ENCODE data around the gene NRP1. TPM values are rescaled to one million over a fixed set of nuclear protein-coding genes. Genes with fewer than 3 reads are reported as not detected.

The NRP1 gene
- total RNA-seq, 6 experiments from 2014 or later: 14.7 to 61.7 (median 29.5) TPM

GRCh38 chr10:33284945-33285344 is 49.5 kb downstream of the NRP1 start:
- intact Hi-C loops (cut with DNase I): no loop called here
- ATAC-seq: no peak
- Histone ChIP-seq H3K36me3 (no peaks in the 10 kb centered on the region), H3K4me1 (peaks cover 0 to 24% (median 12%) of the 10 kb centered on the region in 4 donors), H3K9me3 (peaks cover 0 to 2% (median 0%) of the 10 kb centered on the region in 4 donors), H3K27ac (no peak overlapping the region), H3K4me3 (no peak overlapping the region), H3K27me3 (no peaks in the 10 kb centered on the region)
- TF ChIP-seq POLR2A (IDR thresholded peaks at IDR 0.05): no peak
- WGBS (ENCODE audit: insufficient coverage, low coverage, low lambda C conversion rate, missing lambda C conversion rate): 75% methylated on average over 2 of the region's 2 CpGs
- DNase-seq: no peak

- Histone ChIP-seq H3K27ac (no peak overlapping the region), H3K36me3 (no peaks in the 10 kb centered on the region), H3K4me3 (no peak overlapping the region), H3K9me3 (no peaks in the 10 kb centered on the region), H3K27me3 (no peaks in the 10 kb centered on the region), H3K4me1 (peaks cover 0 to 3% (median 0%) of the 10 kb centered on the region in 4 donors)
- DNase-seq: no peak
- no peak for TF ChIP-seq CTCF (IDR thresholded peaks at IDR 0.05)
- no peak for TF ChIP-seq POLR2A (IDR thresholded peaks at IDR 0.05)
- 58% methylated on average over 5 of the region's 5 CpGs for WGBS (ENCODE audit: insufficient coverage, low coverage, low lambda C conversion rate, missing lambda C conversion rate)
- ATAC-seq: no peak
- intact Hi-C loops (cut with DNase I): no loop called here
Measured at GRCh38 chr10:33279811-33280602, 54.5 kb downstream of the NRP1 start.

- H3K4me1 ChIP-seq: peaks cover 0 to 5% (median 1%) of the 10 kb centered on the region in 4 donors
- ATAC-seq: no peak
- intact Hi-C loops (cut with DNase I): no loop called here
- no peak for TF ChIP-seq POLR2A (IDR thresholded peaks at IDR 0.05)
- TF ChIP-seq CTCF (IDR thresholded peaks at IDR 0.05): no peak
- H3K36me3 ChIP-seq: no peaks in the 10 kb centered on the region
- H3K27ac ChIP-seq: no peak overlapping the region
- no peaks in the 10 kb centered on the region for H3K9me3 ChIP-seq
- WGBS (ENCODE audit: insufficient coverage, low coverage, low lambda C conversion rate, missing lambda C conversion rate): 67% methylated on average over 3 of the region's 5 CpGs
- no peaks in the 10 kb centered on the region for H3K27me3 ChIP-seq
- no peak for DNase-seq
- no peak overlapping the region for H3K4me3 ChIP-seq
Measured at GRCh38 chr10:33279276-33279675, 55.2 kb downstream of the NRP1 start.

GRCh38 chr10:33278198-33278597 is 56.3 kb downstream of the NRP1 start:
- no peak overlapping the region for H3K27ac ChIP-seq
- ATAC-seq (no peak), DNase-seq (no peak)
- H3K9me3 ChIP-seq: no peaks in the 10 kb centered on the region
- WGBS (ENCODE audit: insufficient coverage, low coverage, low lambda C conversion rate, missing lambda C conversion rate): 96% methylated on average over 2 of the region's 3 CpGs
- no peaks in the 10 kb centered on the region for H3K27me3 ChIP-seq
- TF ChIP-seq POLR2A (IDR thresholded peaks at IDR 0.05) (no peak), CTCF (IDR thresholded peaks at IDR 0.05) (no peak)
- H3K4me1 ChIP-seq: peaks cover 0 to 12% (median 6%) of the 10 kb centered on the region in 4 donors
- intact Hi-C loops (cut with DNase I): no loop called here
- H3K4me3 ChIP-seq: no peak overlapping the region
- no peaks in the 10 kb centered on the region for H3K36me3 ChIP-seq

- H3K36me3 ChIP-seq: no peaks in the 10 kb centered on the region
- peak in 2 of 3 donors; percentile 59 to 63 for DNase-seq
- no peak for TF ChIP-seq CTCF (IDR thresholded peaks at IDR 0.05)
- no peak for TF ChIP-seq POLR2A (IDR thresholded peaks at IDR 0.05)
- no peak overlapping the region for H3K4me3 ChIP-seq
- intact Hi-C loops (cut with DNase I): no loop called here
- no peaks in the 10 kb centered on the region for H3K9me3 ChIP-seq
- H3K27me3 ChIP-seq: no peaks in the 10 kb centered on the region
- H3K4me1 ChIP-seq: peaks cover 0 to 20% (median 6%) of the 10 kb centered on the region in 4 donors
- no peak overlapping the region for H3K27ac ChIP-seq
- 31% methylated on average over 2 of the region's 6 CpGs for WGBS (ENCODE audit: insufficient coverage, low coverage, low lambda C conversion rate, missing lambda C conversion rate)
- peak; percentile 4 to 59 (median 22) for ATAC-seq
Measured at GRCh38 chr10:33277135-33277536, 57.3 kb downstream of the NRP1 start.
